ENCODE measurements around the gene TM9SF3.

Gene TM9SF3

GRCh38 chr10:96622013-96622787 lies 35.4 kb upstream of the TM9SF3 start:
- TF ChIP-seq CTCF (IDR thresholded peaks at IDR 0.05; ENCODE audit: borderline replicate concordance, insufficient read depth, low read depth, low read length) = no peak
- no peak overlapping the region for H3K4me3 ChIP-seq (ENCODE audit: low read depth, low read length)

- no peak overlapping the region for H3K4me3 ChIP-seq (ENCODE audit: low read depth, low read length)
- TF ChIP-seq CTCF (IDR thresholded peaks at IDR 0.05; ENCODE audit: borderline replicate concordance, insufficient read depth, low read depth, low read length) = no peak
These were observed 33.3 kb upstream of the TM9SF3 start for GRCh38 chr10:96619796-96620773.

GRCh38 chr10:96619120-96619519 lies 32.3 kb upstream of the TM9SF3 start:
- no peak overlapping the region for H3K4me3 ChIP-seq (ENCODE audit: low read depth, low read length)
- no peak for TF ChIP-seq CTCF (IDR thresholded peaks at IDR 0.05; ENCODE audit: borderline replicate concordance, insufficient read depth, low read depth, low read length)

- H3K4me3 ChIP-seq (ENCODE audit: low read depth, low read length) = no peak overlapping the region
- no peak for TF ChIP-seq CTCF (IDR thresholded peaks at IDR 0.05; ENCODE audit: borderline replicate concordance, insufficient read depth, low read depth, low read length)
These were observed 31.8 kb upstream of the TM9SF3 start for GRCh38 chr10:96618653-96619052.

GRCh38 chr10:96616961-96617360 lies 30.1 kb upstream of the TM9SF3 start:
- no peak overlapping the region for H3K4me3 ChIP-seq (ENCODE audit: low read depth, low read length)
- TF ChIP-seq CTCF (IDR thresholded peaks at IDR 0.05; ENCODE audit: borderline replicate concordance, insufficient read depth, low read depth, low read length) = no peak

- H3K4me3 ChIP-seq (ENCODE audit: low read depth, low read length) = no peak overlapping the region
- TF ChIP-seq CTCF (IDR thresholded peaks at IDR 0.05; ENCODE audit: borderline replicate concordance, insufficient read depth, low read depth, low read length) = no peak
These were observed 27.7 kb upstream of the TM9SF3 start for GRCh38 chr10:96614515-96614914.
